Kidney epithelial cell (primary cell): ENCODE results near the gene TJP2. TPM values are rescaled to one million over a fixed set of nuclear protein-coding genes. Genes with fewer than 3 reads are reported as not detected.
"Not testable (repeated sequence)": the region's sequence is repeated elsewhere in the genome, so short reads cannot be mapped to it uniquely, and the experiment has no call there.

Source experiments
- DNase-seq: peaks from one replicate; pipeline ENCODE4 v3.0.0-alpha.2; 2010; ENCODE audit warnings: low read depth
- H3K27me3 ChIP-seq: 2 replicates; pipeline ENCODE4 v1.6.0; 2011; ENCODE audit warnings: low read length; ENCODE audit not compliant: control insufficient read depth, insufficient read depth
- H3K36me3 ChIP-seq: 2 replicates; pipeline ENCODE4 v1.5.1; 2011; ENCODE audit warnings: low read length; ENCODE audit not compliant: control insufficient read depth, insufficient read depth
- H3K4me3 ChIP-seq: 2 replicates; pipeline ENCODE4 v1.5.1; 2011; ENCODE audit warnings: low read depth, mild to moderate bottlenecking, control low read depth, low read length
- total RNA-seq: library from RNA; depleted of rRNA; stranded (reverse); fragments of >200 nt; gene quantifications from 2 replicates; pipeline ENCODE4 v1.2.3, GENCODE V29; 2015
- TF ChIP-seq, protein P1 (sequence below): IDR thresholded peaks from 2 replicates; pipeline ENCODE4 v1.5.1; 2011; ENCODE audit warnings: mild to moderate bottlenecking, moderate library complexity, low read length, control low read depth, inconsistent platforms; ENCODE audit not compliant: insufficient read depth, poor library complexity, severe bottlenecking

TJP2 gene
- total RNA-seq, 1 donor from 2014 or later, result 341 TPM

DNA sequence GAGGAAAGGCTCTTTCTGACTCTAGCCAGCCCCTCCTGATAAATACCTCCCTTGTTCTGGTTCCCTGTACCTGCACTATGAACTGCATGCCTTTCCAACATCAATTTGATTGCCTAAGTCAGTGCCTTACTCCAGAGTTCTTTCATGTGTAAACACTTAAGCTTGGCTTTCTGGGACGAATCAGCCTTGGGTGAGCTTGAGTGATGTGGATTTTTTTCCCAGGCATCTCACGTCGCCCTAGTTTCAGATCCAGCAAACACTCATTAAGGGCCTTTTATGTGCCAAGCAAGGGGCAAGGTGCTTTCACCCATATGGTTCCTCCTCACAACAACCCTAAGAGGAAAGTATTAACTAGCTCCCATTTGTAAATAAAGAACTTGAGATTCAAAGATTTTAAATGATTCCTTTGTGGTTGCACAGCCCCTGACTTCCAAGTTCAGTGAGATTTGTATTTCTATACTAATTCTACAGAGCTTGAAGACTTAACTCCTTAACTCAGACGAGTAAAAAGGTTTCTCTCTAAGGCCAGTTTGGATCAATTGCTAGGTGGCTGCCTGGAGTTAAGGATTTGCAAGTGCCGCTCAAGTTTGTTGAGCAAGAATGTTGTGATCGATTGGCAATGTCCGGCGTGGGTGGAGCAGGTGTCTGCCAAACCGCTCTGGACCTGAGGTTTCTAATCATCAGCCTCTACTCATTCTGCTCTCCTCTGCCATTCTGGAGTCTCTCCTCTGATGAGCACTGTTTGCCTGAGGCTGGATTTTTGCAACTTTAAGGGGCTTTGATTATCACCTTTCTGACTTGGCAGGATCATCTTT is 20.2 kb upstream of the TJP2 start:
- TF ChIP-seq, protein P1, sequence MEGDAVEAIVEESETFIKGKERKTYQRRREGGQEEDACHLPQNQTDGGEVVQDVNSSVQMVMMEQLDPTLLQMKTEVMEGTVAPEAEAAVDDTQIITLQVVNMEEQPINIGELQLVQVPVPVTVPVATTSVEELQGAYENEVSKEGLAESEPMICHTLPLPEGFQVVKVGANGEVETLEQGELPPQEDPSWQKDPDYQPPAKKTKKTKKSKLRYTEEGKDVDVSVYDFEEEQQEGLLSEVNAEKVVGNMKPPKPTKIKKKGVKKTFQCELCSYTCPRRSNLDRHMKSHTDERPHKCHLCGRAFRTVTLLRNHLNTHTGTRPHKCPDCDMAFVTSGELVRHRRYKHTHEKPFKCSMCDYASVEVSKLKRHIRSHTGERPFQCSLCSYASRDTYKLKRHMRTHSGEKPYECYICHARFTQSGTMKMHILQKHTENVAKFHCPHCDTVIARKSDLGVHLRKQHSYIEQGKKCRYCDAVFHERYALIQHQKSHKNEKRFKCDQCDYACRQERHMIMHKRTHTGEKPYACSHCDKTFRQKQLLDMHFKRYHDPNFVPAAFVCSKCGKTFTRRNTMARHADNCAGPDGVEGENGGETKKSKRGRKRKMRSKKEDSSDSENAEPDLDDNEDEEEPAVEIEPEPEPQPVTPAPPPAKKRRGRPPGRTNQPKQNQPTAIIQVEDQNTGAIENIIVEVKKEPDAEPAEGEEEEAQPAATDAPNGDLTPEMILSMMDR, result no peak
- H3K36me3 ChIP-seq, result peaks cover 4% of the 10 kb centered on the region

DNA sequence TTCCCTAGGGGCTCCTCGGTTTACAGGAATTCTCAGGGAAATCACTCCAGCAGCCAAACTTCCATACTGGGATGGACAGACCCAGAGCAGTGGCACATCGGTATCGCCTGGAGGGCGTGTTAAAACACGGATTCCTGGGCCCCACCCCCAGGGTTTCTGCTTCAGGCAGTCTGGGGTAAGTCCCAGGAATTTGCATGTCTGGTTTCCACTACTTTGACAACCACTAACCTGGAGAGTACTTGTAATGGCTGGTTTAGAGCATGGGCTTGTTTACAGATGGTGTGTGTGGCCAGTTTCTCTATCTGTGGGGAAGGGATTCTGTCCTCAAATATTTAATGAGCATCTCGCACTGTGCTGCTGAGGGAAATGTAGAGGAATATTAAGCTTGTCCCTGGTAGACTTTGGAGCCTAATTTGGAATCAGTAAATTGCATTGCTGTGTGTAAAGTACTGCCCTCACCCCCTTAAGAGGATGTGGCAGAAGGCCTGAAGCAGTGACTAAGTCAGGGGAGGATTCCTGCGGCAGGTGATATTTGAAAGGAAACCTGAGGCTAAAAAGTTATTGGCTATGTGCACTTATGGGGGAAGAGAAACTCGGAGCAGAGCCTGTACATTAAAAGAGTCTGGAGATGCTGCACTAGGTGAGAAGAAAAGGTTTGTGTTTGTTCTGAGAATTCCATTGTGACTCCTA is 18.6 kb upstream of the TJP2 start:
- no peaks in the 10 kb centered on the region for H3K27me3 ChIP-seq
- no peak for DNase-seq
- TF ChIP-seq, protein P1, result no peak
- no peak overlapping the region for H3K4me3 ChIP-seq
- H3K36me3 ChIP-seq, result peaks cover 4% of the 10 kb centered on the region

More for the DNA sequence above, 20.2 kb upstream of the TJP2 start:
- no peak overlapping the region for H3K4me3 ChIP-seq
- no peak for DNase-seq
- H3K27me3 ChIP-seq, result no peaks in the 10 kb centered on the region

DNA sequence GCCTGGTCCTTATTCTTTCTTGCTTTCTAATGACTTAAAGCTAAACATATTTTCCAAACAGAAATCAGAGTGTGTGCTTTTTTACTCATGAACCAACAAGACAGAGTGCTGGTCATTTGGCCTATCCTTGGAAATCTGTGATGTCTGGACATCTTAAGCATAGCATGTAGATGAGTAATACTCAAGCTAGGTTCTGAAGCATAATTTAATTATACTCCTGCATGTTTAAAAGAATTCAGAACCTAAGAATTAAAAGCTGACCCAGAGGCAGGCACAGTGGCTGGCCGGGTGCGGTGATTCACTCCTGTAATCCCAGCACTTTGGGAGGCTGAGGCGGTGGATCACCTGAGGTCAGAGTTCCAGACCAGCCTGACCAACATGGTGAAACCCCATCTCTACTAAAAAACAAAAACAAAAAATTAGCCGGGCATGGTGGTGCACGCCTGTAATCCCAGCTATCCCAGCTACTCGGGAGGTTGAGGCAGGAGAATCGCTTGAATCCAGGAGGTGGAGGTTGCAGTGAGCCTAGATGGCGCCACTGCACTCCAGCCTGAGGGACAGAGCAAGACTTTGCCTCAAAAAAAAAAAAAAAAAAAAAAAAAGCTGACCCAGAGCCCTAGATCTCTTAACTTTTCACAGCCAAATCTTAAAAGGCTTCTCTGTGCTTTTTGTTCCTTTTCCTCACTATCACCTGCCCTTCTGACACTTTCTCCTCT is 16.2 kb upstream of the TJP2 start:
- H3K36me3 ChIP-seq, result peaks cover 1% of the 10 kb centered on the region
- no peaks in the 10 kb centered on the region for H3K27me3 ChIP-seq
- TF ChIP-seq, protein P1, result peak; percentile 22
- no peak for DNase-seq
- no peak overlapping the region for H3K4me3 ChIP-seq

DNA sequence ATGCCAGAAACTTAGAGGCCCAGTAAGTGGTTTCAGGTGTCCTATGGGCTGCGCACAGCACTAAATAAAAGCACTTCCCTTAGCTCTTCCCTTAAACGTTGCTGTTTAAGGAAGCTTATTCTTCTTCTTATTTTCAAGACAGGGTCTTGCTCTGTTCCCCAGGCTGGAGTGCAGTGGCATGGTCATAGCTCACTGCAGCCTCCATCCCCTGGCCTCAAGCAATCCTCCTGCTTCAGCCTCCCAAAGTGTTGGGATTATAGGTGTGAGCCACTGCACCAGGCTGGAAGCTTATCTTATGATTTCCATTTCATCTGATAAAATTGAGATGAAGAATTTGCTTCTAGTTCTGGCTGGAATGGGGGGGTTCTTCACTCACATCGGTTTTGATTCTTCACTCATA is 15.6 kb upstream of the TJP2 start:
- no peak for DNase-seq
- TF ChIP-seq, protein P1, result no peak
- Histone ChIP-seq H3K27me3 (no peaks in the 10 kb centered on the region), H3K4me3 (no peak overlapping the region), H3K36me3 (peaks cover 1% of the 10 kb centered on the region)

DNA sequence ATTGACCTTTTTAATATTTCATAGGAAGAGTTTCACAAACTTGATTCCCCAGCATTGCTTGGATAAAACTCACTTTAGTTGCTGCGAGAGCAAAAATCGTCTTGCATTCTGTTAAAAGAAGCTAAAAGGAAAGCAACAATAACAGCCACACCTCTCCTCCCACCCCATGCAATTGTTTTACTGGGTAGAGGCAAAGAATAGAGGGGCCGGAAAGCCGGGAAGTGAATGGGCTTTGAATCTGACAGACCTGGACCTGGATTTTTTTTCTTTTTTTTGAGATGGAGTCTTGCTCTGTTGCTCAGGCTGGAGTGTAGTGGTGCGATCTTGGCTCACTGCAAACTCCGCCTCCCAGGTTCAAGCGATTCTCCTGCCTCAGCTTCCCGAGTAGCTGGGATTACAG is 9.5 kb upstream of the TJP2 start:
- H3K4me3 ChIP-seq, H3K36me3 ChIP-seq, DNase-seq, H3K27me3 ChIP-seq: not testable (repeated sequence)

DNA sequence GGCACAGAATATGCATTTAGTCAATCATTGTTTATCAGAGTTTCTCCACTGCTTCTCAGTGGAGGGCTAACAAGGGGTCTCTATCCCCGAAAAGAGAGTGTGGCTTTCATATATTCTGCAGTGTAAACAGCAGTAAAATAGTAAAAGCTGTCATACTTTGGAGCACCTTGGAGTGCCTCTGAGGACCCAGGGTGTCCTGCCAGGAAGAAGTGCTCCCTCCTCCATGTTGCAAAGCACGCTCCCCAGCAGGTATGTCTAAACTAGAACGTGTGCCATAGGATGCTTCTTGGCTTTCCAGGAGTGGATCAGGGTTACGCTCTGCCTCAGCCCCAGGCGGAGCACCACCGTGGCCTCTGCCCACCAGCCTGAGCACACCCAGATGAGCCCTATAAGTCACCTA is 8.5 kb upstream of the TJP2 start:
- DNase-seq, result no peak
- peaks cover 2% of the 10 kb centered on the region for H3K36me3 ChIP-seq
- H3K4me3 ChIP-seq, result no peak overlapping the region
- no peaks in the 10 kb centered on the region for H3K27me3 ChIP-seq
- TF ChIP-seq, protein P1, result no peak
